HG03342 (cell line): ENCODE measurements around the gene PAX5.

ENCODE experiments used
- ATAC-seq: cut with Tn5 transposase; IDR thresholded peaks from one replicate; pipeline ENCODE4 v1.9.1; 2021; ENCODE audit warnings: mild to moderate bottlenecking, moderate library complexity; ENCODE audit not compliant: unreplicated experiment

PAX5 gene

GRCh38 chr9:36963346-36963745, 70.7 kb downstream of the PAX5 start:
- ATAC-seq = no peak

DNA sequence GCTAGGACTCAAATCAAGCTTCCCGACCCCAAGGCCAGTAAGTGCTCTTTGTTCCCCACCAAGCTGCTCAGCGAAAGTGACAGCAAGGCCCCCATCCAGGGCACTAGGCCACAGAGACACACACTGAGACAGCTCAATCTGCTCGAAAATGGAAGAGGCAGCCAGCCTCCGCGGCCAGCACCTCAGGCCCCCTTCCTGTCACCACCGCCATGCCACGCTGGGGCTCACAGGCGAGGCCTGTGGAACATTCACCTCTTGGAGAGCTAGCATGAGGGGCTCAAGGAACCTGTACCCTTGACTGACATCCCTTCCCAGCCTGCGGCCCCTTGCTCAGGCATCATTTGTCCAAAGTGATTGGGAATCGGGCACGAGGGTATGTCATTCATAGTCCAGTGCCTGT, 71.4 kb downstream of the PAX5 start:
- no peak for ATAC-seq

- no peak for ATAC-seq
Observed at GRCh38 chr9:36961561-36962325, 72.3 kb downstream of the PAX5 start.

DNA sequence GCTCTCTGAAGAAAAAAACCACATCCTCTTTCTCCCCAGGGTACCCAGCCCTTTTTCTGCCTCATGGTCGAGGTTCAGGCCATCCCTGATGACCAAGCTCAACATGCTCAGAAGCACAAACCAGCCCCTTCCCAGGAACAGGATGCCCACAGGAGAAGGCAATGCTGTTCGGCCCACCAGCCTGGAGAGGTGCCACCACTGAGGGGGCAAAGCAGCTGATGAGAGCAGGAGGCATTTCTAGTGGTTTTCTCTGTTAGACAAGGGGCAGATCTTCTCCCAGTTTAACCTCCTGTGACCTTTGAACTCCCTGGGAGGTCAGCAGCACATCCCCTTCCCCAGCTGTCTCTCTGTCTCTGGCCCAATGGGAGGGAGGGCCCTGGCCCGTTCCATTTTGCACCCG, 73.0 kb downstream of the PAX5 start:
- ATAC-seq = no peak

GRCh38 chr9:36960575-36960955, 73.5 kb downstream of the PAX5 start:
- no peak for ATAC-seq

DNA sequence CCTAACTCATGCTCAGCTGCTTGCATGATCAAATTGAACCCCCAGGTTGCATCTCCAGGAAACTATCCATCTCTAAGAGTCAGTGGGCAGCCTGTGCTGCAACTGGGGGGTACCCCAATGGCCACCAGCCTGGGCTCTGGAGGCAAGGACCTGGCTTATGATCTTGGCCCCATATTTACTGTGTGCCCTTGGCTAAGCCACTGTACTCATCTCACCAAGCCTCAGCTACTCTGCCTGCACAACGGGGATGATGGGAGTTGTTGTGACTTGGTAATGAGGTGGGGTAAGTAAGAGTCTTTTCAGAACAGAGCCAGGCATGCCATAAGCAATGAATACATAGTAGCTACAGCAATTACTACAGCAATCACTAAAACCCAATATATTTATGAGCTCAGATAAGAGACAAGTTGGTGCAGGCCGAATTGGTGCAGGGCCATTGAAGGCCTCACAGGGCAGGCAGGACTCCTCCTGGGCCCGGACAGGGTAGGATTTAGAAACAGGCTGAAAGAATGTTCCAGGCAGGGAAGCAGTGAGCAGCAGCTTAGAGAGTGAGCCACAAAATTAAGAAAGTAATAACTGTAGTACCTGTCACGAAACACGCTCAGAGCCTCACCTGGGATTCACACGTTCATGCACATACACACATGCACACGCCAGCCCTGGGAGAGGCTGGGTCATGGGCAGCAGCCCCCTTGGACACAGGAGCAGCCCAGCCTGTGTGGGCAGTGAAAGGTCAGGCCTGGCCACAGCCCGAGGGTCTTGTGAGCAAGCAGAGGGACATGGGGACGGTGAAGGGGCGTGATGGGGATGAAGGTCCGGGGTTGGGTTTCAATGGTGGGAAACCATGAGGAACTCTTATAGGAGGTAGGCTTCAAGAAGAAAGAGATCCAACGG, 74.1 kb downstream of the PAX5 start:
- ATAC-seq = no peak

GRCh38 chr9:36956908-36957307, 77.2 kb downstream of the PAX5 start:
- no peak for ATAC-seq

DNA sequence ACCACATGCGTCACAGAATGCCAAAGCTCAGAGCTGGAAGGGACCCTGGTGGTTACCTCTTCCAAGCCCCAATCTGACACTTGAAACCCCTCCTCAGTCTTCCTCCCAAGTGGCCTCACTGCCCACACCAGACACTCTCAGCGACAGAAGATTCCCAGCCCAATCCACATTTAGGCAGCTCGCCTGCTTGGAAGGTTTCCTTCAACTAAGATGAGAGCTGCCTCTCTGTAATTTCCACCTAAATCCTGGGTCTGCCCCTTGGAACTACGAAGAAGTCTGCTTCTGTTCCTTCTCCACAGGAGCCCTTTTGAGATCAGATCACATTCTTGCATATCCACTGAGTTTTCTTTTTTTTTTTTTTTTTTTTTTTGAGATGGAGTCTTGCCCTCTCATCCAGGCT, 83.7 kb downstream of the PAX5 start:
- no peak for ATAC-seq

GRCh38 chr9:36949466-36949865, 84.6 kb downstream of the PAX5 start:
- no peak for ATAC-seq

DNA sequence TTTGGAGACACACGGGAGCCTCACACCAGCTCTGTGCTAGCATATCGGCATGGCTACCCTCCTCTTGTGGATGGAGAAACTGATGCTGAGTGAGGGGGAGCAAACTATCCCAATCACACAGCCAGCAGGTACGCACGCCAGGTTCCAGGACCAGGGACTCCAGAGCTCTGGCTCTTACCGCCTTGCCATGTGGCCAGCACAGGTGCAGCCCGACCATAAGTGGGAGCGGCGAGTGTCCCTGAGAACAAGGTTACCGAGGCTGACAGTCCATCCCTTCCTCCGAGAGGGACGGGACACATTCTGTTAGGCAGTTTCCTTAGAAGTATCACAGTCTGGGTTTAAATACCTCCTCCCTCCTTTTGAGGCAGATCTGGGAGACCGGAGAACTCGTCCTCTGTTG, 86.0 kb downstream of the PAX5 start:
- ATAC-seq = no peak

DNA sequence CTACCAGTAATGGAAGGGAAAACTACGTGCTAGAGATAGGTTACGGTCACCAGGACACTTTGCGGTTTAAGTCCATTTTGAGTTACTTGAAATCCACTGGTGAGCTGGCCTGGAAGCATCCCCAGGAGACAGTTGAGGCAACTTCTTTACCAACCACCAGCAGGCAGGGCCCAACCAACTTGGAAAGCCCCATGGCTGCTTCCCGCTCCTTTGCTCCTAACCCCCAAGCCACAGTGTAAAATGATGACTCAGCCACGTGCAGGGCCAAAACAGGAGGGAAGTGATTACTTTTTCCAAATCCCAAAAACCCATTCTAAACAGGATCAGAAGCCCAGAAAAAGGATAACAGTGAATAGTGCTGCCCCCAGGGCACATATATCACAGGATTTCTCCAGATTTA, 87.4 kb downstream of the PAX5 start:
- ATAC-seq = no peak

DNA sequence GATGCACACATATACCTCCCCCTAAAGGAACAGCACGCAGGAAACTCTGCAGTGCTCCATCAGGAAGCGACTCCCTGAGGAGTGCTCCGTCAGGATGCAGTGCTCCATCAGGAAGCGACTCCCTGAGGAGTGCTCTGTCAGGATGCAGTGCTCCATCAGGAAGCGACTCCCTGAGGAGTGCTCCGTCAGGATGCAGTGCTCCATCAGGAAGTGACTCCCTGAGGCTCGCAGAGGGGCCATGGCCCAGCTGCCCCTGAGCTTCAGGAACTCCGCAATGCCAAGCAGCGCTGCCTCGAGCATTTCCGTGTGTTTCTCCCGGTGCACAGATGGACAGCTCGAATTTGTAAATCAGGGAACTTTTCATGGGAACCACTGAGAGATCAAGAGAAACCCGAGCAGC, 88.1 kb downstream of the PAX5 start:
- no peak for ATAC-seq

GRCh38 chr9:36942891-36943290, 91.2 kb downstream of the PAX5 start:
- no peak for ATAC-seq

GRCh38 chr9:36941441-36941840, 92.6 kb downstream of the PAX5 start:
- no peak for ATAC-seq

- ATAC-seq = no peak
Observed at GRCh38 chr9:36940881-36941280, 93.2 kb downstream of the PAX5 start.

- no peak for ATAC-seq
Observed at GRCh38 chr9:36940500-36940853, 93.6 kb downstream of the PAX5 start.

- ATAC-seq = no peak
Observed at GRCh38 chr9:36939655-36940499, 94.2 kb downstream of the PAX5 start.

GRCh38 chr9:36939214-36939613, 94.9 kb downstream of the PAX5 start:
- no peak for ATAC-seq

- ATAC-seq = no peak
Observed at GRCh38 chr9:36938617-36939016, 95.5 kb downstream of the PAX5 start.

DNA sequence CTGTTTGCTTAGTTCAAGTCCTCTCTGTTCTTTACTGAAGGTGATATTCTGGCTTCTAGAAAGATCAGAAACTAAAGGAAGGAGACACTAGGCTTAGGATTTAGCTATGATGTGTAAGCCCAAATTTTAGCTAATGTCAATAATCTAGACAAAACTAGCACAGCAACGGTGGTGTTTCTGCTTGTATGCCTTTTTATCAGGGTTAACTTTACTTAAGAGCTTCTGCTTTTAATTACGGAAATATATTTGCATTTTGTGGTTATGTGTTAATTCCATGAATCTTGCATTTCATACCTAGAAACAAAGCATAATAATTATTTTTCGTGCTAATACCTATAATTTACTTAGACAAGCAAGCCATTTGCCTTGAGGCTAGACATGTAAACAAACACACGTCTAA, 96.1 kb downstream of the PAX5 start:
- ATAC-seq = no peak

GRCh38 chr9:36937346-36937745, 96.7 kb downstream of the PAX5 start:
- ATAC-seq = no peak

GRCh38 chr9:36936498-36936831, 97.6 kb downstream of the PAX5 start:
- no peak for ATAC-seq
